Measurements from ENCODE around the gene ST7.

DNA sequence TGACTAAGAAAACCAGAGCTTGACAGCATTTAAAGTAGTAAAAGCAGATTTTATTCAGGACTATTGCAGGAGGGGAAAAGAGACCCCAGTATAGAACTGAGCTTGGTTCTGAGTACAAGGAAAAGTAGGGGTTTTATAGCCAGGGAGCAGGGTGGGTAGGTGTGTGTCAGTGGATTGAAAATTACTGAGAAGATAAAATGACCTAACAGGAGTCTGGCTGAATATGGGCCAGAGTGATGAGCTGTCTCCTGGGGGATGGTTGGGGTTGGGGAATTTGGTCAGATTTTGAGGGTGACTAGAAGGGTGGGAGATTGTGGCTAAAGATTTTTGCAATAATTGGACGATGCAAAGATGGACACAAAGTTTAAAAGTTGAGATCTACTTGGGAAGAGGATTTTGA is 114.0 kb downstream of the ST7 start:
- TF ChIP-seq, protein P1, sequence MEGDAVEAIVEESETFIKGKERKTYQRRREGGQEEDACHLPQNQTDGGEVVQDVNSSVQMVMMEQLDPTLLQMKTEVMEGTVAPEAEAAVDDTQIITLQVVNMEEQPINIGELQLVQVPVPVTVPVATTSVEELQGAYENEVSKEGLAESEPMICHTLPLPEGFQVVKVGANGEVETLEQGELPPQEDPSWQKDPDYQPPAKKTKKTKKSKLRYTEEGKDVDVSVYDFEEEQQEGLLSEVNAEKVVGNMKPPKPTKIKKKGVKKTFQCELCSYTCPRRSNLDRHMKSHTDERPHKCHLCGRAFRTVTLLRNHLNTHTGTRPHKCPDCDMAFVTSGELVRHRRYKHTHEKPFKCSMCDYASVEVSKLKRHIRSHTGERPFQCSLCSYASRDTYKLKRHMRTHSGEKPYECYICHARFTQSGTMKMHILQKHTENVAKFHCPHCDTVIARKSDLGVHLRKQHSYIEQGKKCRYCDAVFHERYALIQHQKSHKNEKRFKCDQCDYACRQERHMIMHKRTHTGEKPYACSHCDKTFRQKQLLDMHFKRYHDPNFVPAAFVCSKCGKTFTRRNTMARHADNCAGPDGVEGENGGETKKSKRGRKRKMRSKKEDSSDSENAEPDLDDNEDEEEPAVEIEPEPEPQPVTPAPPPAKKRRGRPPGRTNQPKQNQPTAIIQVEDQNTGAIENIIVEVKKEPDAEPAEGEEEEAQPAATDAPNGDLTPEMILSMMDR (conservative IDR thresholded peaks at IDR 0.05; ENCODE audit: low read depth in 2 of 2) = no peak
- TF ChIP-seq EZH2 (IDR thresholded peaks at IDR 0.05; ENCODE audit: low read depth, unreplicated experiment) = no peak
- TF ChIP-seq POLR2AphosphoS5 (IDR thresholded peaks at IDR 0.05; ENCODE audit: low read depth) = no peak
- TF ChIP-seq REST (IDR thresholded peaks at IDR 0.05; ENCODE audit: unreplicated experiment) = no peak
- TF ChIP-seq EZH2phosphoT487 (IDR thresholded peaks at IDR 0.05; ENCODE audit: unreplicated experiment) = no peak
- TF ChIP-seq, protein P2, sequence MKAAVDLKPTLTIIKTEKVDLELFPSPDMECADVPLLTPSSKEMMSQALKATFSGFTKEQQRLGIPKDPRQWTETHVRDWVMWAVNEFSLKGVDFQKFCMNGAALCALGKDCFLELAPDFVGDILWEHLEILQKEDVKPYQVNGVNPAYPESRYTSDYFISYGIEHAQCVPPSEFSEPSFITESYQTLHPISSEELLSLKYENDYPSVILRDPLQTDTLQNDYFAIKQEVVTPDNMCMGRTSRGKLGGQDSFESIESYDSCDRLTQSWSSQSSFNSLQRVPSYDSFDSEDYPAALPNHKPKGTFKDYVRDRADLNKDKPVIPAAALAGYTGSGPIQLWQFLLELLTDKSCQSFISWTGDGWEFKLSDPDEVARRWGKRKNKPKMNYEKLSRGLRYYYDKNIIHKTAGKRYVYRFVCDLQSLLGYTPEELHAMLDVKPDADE (IDR thresholded peaks at IDR 0.05) = no peak
- TF ChIP-seq JUNB (IDR thresholded peaks at IDR 0.05; ENCODE audit: unreplicated experiment) = no peak
- no peak for TF ChIP-seq CREB1 (CRISPR knock-in tag; IDR thresholded peaks at IDR 0.05; ENCODE audit: low read depth)
- no peak for TF ChIP-seq STAT1 (IDR thresholded peaks at IDR 0.05; ENCODE audit: unreplicated experiment)
- no peak for TF ChIP-seq ZNF114 (CRISPR knock-in tag; IDR thresholded peaks at IDR 0.05)
- no peak for TF ChIP-seq ZNF462 (CRISPR knock-in tag; IDR thresholded peaks at IDR 0.05)
